ENCODE measurements around the gene MNX1. TPM values are rescaled to one million over a fixed set of nuclear protein-coding genes. Genes with fewer than 3 reads are reported as not detected.

Gene MNX1
- total RNA-seq, 1 donor = not detected

GRCh38 chr7:156985101-156985992, 25.1 kb downstream of the MNX1 start:
- TF ChIP-seq CTCF (IDR thresholded peaks at IDR 0.05; ENCODE audit: insufficient read depth, low read length) = no peak
- DNase-seq (ENCODE audit: low read depth) = no peak
- H3K4me3 ChIP-seq (ENCODE audit: low read depth, low read length) = no peak overlapping the region

GRCh38 chr7:156984174-156984891, 26.1 kb downstream of the MNX1 start:
- H3K4me3 ChIP-seq (ENCODE audit: low read depth, low read length) = peak overlapping the region; percentile 36
- DNase-seq (ENCODE audit: low read depth) = peak; percentile 70
- no peak for TF ChIP-seq CTCF (IDR thresholded peaks at IDR 0.05; ENCODE audit: insufficient read depth, low read length)

DNA sequence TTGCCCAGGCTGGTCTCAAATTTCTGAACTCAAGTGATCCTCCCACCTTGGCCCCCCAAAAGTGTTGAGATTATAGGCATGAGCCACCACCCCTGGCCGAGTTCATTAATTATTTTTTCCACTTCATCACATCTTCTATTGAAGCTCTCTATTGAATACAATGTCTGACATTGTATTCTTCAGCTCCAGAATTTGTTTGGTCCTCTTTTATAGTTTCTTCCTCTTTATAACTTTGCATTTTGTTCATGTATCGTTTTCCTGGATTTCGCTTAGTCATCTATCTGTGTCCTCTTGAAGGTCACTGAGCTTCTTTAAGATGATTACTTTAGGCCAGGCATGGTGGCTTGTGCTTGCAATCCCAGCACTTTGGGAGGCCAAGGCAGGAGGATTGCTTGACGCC, 30.8 kb downstream of the MNX1 start:
- H3K4me3 ChIP-seq (ENCODE audit: low read depth, low read length) = no peak overlapping the region
- no peak for TF ChIP-seq CTCF (IDR thresholded peaks at IDR 0.05; ENCODE audit: insufficient read depth, low read length)
- DNase-seq (ENCODE audit: low read depth) = no peak

- no peak overlapping the region for H3K4me3 ChIP-seq (ENCODE audit: low read depth, low read length)
- TF ChIP-seq CTCF (IDR thresholded peaks at IDR 0.05; ENCODE audit: insufficient read depth, low read length) = no peak
- DNase-seq (ENCODE audit: low read depth) = no peak
These were observed 31.4 kb downstream of the MNX1 start for GRCh38 chr7:156979007-156979606.

DNA sequence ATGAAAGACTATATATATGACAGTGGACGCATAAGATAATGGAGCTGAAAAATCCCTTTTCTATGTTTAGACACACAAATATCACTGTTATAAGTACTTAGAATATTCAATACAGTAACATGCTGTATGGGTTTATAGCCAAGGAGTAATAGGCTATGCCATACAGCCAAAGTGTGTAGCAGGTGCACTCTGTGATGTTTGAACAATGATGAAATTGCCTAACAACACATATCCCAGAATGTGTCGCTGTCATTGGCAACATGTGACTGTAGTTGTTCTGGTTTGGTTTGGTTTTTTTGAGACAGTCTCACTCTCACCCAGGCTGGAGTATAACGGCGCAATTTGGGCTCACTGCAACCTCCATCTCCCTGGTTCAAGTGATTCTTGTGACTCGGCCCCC, 34.8 kb downstream of the MNX1 start:
- no peak for DNase-seq (ENCODE audit: low read depth)
- TF ChIP-seq CTCF (IDR thresholded peaks at IDR 0.05; ENCODE audit: insufficient read depth, low read length) = no peak
- H3K4me3 ChIP-seq (ENCODE audit: low read depth, low read length) = no peak overlapping the region

GRCh38 chr7:156969972-156970420, 40.5 kb downstream of the MNX1 start:
- peak; percentile 41 for DNase-seq (ENCODE audit: low read depth)
- no peak overlapping the region for H3K4me3 ChIP-seq (ENCODE audit: low read depth, low read length)
- no peak for TF ChIP-seq CTCF (IDR thresholded peaks at IDR 0.05; ENCODE audit: insufficient read depth, low read length)

Data from fibroblast of the aortic adventitia (primary cell).